Liver (tissue), 9 donors: Measurements from ENCODE around the gene PDYN. TPM values are rescaled to one million over a fixed set of nuclear protein-coding genes. Genes with fewer than 3 reads are reported as not detected.

ENCODE experiments used
- DNase-seq: peaks from one replicate; pipeline ENCODE4 v3.0.0-alpha.2; 2017; ENCODE audit warnings: low spot score
- H3K27ac ChIP-seq, 2 donors: one replicate each; pipeline ENCODE4 v1.7.0; 2013; ENCODE audit warnings: inconsistent platforms in 2 of 2, low read length in 2 of 2, control low read depth in 1 of 2, low read depth in 1 of 2, mild to moderate bottlenecking in 1 of 2
- H3K27me3 ChIP-seq, 4 donors: one replicate each; pipeline versions ENCODE4 v1.6.1 to v1.7.0; 2013; ENCODE audit warnings: low read length in 3 of 4, inconsistent platforms in 1 of 4, mild to moderate bottlenecking in 1 of 4, moderate library complexity in 1 of 4; ENCODE audit not compliant: control insufficient read depth in 4 of 4, insufficient read depth in 4 of 4
- H3K36me3 ChIP-seq, 4 donors: one replicate each; pipeline versions ENCODE4 v1.6.1 to v1.7.0; 2013; ENCODE audit warnings: low read length in 3 of 4, mild to moderate bottlenecking in 3 of 4, low read depth in 1 of 4, moderate library complexity in 1 of 4; ENCODE audit not compliant: control insufficient read depth in 4 of 4, insufficient read depth in 3 of 4
- H3K4me1 ChIP-seq, 4 donors: one replicate each; pipeline versions ENCODE4 v1.6.1 to v1.7.0; 2013; ENCODE audit warnings: low read length in 3 of 4, mild to moderate bottlenecking in 3 of 4, moderate library complexity in 1 of 4; ENCODE audit not compliant: control insufficient read depth in 4 of 4, insufficient read depth in 4 of 4
- H3K4me3 ChIP-seq, 3 donors: one replicate each; pipeline versions ENCODE4 v1.6.1 to v1.7.0; 2013; ENCODE audit warnings: low read length in 3 of 3, control low read depth in 1 of 3, low read depth in 1 of 3, mild to moderate bottlenecking in 1 of 3
- H3K9ac ChIP-seq, 2 donors: one replicate each; pipeline ENCODE4 v1.7.0; 2013; ENCODE audit warnings: low read length in 2 of 2, mild to moderate bottlenecking in 2 of 2, moderate library complexity in 2 of 2, control low read depth in 1 of 2, low read depth in 1 of 2
- H3K9me3 ChIP-seq, 4 donors: one replicate each; pipeline versions ENCODE4 v1.6.1 to v1.7.0; 2013; ENCODE audit warnings: low read length in 3 of 4; ENCODE audit not compliant: control insufficient read depth in 4 of 4
- ATF3 ChIP-seq: IDR thresholded peaks from 2 replicates; pipeline ENCODE4 v1.6.1; 2016; ENCODE audit warnings: antibody characterized with exemption
- FOXA1 ChIP-seq: IDR thresholded peaks from 2 replicates; pipeline ENCODE4 v1.6.1; 2016; ENCODE audit warnings: antibody characterized with exemption
- GABPA ChIP-seq, 2 donors: IDR thresholded peaks in 1 of 2; conservative IDR thresholded peaks in 1 of 2; 2 replicates each; pipeline ENCODE4 v1.6.1; 2016; ENCODE audit warnings: antibody characterized with exemption in 2 of 2, mild to moderate bottlenecking in 1 of 2, moderate library complexity in 1 of 2
- HNF4A ChIP-seq, 2 donors: conservative IDR thresholded peaks; 2 replicates each; pipeline ENCODE4 v1.6.1; 2016; ENCODE audit warnings: antibody characterized with exemption in 2 of 2, mild to moderate bottlenecking in 2 of 2
- HNF4G ChIP-seq: IDR thresholded peaks from 2 replicates; pipeline ENCODE4 v1.6.1; 2016; ENCODE audit warnings: antibody characterized with exemption
- JUND ChIP-seq, 2 donors: IDR thresholded peaks; 2 replicates each; pipeline ENCODE4 v1.6.1; 2016; ENCODE audit warnings: antibody characterized with exemption in 2 of 2
- MAX ChIP-seq: IDR thresholded peaks from 2 replicates; pipeline ENCODE4 v1.6.1; 2016; ENCODE audit warnings: antibody characterized with exemption
- NR2F2 ChIP-seq: IDR thresholded peaks from 2 replicates; pipeline ENCODE4 v1.6.1; 2016; ENCODE audit warnings: antibody characterized with exemption
- RAD21 ChIP-seq, 2 donors: IDR thresholded peaks; 2 replicates each; pipeline ENCODE4 v1.6.1; 2016; ENCODE audit warnings: antibody characterized with exemption in 2 of 2, mild to moderate bottlenecking in 2 of 2
- REST ChIP-seq: IDR thresholded peaks from 2 replicates; pipeline ENCODE4 v1.6.1; 2016; ENCODE audit warnings: antibody characterized with exemption, mild to moderate bottlenecking
- SP1 ChIP-seq: IDR thresholded peaks from 2 replicates; pipeline ENCODE4 v1.6.1; 2018; ENCODE audit warnings: antibody characterized with exemption, mild to moderate bottlenecking
- TAF1 ChIP-seq: conservative IDR thresholded peaks from 2 replicates; pipeline ENCODE4 v1.6.1; 2016; ENCODE audit warnings: antibody characterized with exemption, mild to moderate bottlenecking
- YY1 ChIP-seq: IDR thresholded peaks from 2 replicates; pipeline ENCODE4 v1.6.1; 2016; ENCODE audit warnings: antibody characterized with exemption, mild to moderate bottlenecking
- WGBS: extraction: QIAGEN DNeasy Blood & Tissue Kit; methylation state at CpG from one replicate; pipeline ENCODE4 v1.1.7; 2013; 5-methylcytosine and 5-hydroxymethylcytosine counted together
- polyA plus RNA-seq, 2 donors: library from polyadenylated mRNA; stranded (reverse) in 1 of 2; unstranded in 1 of 2; fragments of 200-250 nt in 1 of 2; fragments of >200 nt in 1 of 2; fragmentation: Nextera tagmentation in 1 of 2; extraction: Ambion mirVana in 1 of 2; gene quantifications; one replicate each; pipeline versions ENCODE4 v1.2.1 to v1.2.3, GENCODE V29; 2013 to 2015
- total RNA-seq, 2 donors: library from RNA; depleted of rRNA; stranded (reverse); fragments of >200 nt; gene quantifications; one replicate each; pipeline ENCODE4 v1.2.3, GENCODE V29; 2014
- TF ChIP-seq, protein P1 (sequence below): fragments of 150-350 bp; IDR thresholded peaks from 2 replicates; pipeline ENCODE4 v1.5.1; 2017; ENCODE audit warnings: improper control_type of control experiment, low read depth, low read length; ENCODE audit not compliant: missing input control
- TF ChIP-seq, protein P2 (sequence below): IDR thresholded peaks from 2 replicates; pipeline ENCODE4 v1.6.1; 2016; ENCODE audit warnings: antibody characterized with exemption
- donor health status: healthy.
- donor health status: healthy.
- donor health status: healthy.
- donor health status: healthy.
- donor health status: healthy.

Gene PDYN
- total and polyA plus RNA-seq, 4 donors: not detected

- no peak for TF ChIP-seq FOXA1
- no peak for TF ChIP-seq HNF4G
- no peak for TF ChIP-seq NR2F2
- no peak for TF ChIP-seq ATF3
- TF ChIP-seq, protein P1, sequence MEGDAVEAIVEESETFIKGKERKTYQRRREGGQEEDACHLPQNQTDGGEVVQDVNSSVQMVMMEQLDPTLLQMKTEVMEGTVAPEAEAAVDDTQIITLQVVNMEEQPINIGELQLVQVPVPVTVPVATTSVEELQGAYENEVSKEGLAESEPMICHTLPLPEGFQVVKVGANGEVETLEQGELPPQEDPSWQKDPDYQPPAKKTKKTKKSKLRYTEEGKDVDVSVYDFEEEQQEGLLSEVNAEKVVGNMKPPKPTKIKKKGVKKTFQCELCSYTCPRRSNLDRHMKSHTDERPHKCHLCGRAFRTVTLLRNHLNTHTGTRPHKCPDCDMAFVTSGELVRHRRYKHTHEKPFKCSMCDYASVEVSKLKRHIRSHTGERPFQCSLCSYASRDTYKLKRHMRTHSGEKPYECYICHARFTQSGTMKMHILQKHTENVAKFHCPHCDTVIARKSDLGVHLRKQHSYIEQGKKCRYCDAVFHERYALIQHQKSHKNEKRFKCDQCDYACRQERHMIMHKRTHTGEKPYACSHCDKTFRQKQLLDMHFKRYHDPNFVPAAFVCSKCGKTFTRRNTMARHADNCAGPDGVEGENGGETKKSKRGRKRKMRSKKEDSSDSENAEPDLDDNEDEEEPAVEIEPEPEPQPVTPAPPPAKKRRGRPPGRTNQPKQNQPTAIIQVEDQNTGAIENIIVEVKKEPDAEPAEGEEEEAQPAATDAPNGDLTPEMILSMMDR: no peak
- TF ChIP-seq YY1: no peak
These were observed 40.9 kb downstream of the PDYN start (continued) for GRCh38 chr20:1952737-1953530.

DNA sequence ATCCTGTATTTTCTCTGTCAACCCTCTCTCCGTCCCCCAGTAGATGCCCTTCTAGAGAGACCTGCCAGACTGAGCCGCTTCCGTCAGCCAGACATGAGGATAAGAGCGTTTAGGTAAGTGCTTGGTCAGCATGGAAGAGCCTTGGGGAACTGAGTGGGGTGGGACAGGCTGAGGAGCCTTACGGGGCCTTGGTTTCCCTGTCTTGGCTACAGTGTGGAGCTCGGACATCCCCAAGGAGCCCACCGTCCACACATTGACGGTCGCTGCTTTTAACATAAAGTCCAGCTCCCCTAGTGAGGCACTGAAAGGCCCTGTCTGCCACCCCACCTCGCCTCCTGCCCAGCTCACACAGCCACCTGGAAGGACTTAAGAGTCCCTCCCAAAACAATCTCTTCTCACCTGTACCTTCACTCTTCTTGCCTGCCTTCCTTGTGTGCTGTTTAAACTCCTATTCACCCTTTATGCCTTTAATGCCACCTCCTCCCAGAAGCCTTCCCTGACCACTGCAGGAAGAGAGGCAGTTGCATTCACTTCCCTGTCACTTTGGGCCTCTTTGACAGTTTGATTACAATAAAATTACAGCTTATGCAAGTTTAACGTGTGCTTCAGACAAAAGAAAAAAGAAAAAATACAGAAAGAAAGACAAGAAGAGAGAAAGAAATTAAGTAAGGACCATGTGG is 42.3 kb downstream of the PDYN start:
- TF ChIP-seq HNF4G (no peak), MAX (no peak), HNF4A (conservative IDR thresholded peaks at IDR 0.05) (no peak), REST (no peak), ATF3 (no peak), JUND (IDR thresholded peaks at IDR 0.05) (no peak), RAD21 (IDR thresholded peaks at IDR 0.05) (no peak), TAF1 (no peak), YY1 (no peak), GABPA (IDR thresholded peaks at IDR 0.05 in 1 of 2, conservative IDR thresholded peaks at IDR 0.05 in 1 of 2) (no peak), SP1 (no peak)
- TF ChIP-seq, protein P2, sequence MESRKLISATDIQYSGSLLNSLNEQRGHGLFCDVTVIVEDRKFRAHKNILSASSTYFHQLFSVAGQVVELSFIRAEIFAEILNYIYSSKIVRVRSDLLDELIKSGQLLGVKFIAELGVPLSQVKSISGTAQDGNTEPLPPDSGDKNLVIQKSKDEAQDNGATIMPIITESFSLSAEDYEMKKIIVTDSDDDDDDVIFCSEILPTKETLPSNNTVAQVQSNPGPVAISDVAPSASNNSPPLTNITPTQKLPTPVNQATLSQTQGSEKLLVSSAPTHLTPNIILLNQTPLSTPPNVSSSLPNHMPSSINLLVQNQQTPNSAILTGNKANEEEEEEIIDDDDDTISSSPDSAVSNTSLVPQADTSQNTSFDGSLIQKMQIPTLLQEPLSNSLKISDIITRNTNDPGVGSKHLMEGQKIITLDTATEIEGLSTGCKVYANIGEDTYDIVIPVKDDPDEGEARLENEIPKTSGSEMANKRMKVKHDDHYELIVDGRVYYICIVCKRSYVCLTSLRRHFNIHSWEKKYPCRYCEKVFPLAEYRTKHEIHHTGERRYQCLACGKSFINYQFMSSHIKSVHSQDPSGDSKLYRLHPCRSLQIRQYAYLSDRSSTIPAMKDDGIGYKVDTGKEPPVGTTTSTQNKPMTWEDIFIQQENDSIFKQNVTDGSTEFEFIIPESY: no peak
- TF ChIP-seq, protein P1: no peak
- no peak for DNase-seq
- H3K4me1 ChIP-seq: peaks cover 0 to 9% (median 6%) of the 10 kb centered on the region in 4 donors
- no peaks in the 10 kb centered on the region for H3K27me3 ChIP-seq
- no peak overlapping the region for H3K27ac ChIP-seq
- H3K9ac ChIP-seq: no peak overlapping the region
- H3K4me3 ChIP-seq: no peak overlapping the region
- H3K36me3 ChIP-seq: no peaks in the 10 kb centered on the region
- no peaks in the 10 kb centered on the region for H3K9me3 ChIP-seq
- WGBS: 91% methylated on average over 11 of the region's 11 CpGs
